Thyroid gland (tissue), 4 donors: ENCODE results near the gene POTEG.
"Not testable (repeated sequence)": the region's sequence is repeated elsewhere in the genome, so short reads cannot be mapped to it uniquely, and the experiment has no call there.

ENCODE experiments used
- CTCF ChIP-seq, 6 experiments: fragments of 200-600 bp in 3 of 6; fragments of 450-650 bp in 3 of 6; sonication (generic) in 3 of 6; IDR thresholded peaks; one replicate each; pipeline ENCODE4 v1.5.1; 2016 to 2019; ENCODE audit warnings: antibody characterized with exemption in 6 of 6, mild to moderate bottlenecking in 2 of 6, inconsistent platforms in 1 of 6, moderate library complexity in 1 of 6
- POLR2A ChIP-seq, 2 donors: fragments of 450-650 bp; IDR thresholded peaks; one replicate each; pipeline ENCODE4 v1.6.1; 2017; ENCODE audit warnings: antibody characterized with exemption in 2 of 2, mild to moderate bottlenecking in 2 of 2, moderate library complexity in 1 of 2

- TF ChIP-seq CTCF, POLR2A (IDR thresholded peaks at IDR 0.05): not testable (repeated sequence)
Measured at GRCh38 chr14:19383008-19383584, 51.0 kb downstream of the POTEG start.
